Measurements from ENCODE around the gene LRMDA.

Gene LRMDA

GRCh38 chr10:75672111-75672671 lies 240.8 kb downstream of the LRMDA start:
- no peak for DNase-seq (ENCODE audit: low spot score)

DNA sequence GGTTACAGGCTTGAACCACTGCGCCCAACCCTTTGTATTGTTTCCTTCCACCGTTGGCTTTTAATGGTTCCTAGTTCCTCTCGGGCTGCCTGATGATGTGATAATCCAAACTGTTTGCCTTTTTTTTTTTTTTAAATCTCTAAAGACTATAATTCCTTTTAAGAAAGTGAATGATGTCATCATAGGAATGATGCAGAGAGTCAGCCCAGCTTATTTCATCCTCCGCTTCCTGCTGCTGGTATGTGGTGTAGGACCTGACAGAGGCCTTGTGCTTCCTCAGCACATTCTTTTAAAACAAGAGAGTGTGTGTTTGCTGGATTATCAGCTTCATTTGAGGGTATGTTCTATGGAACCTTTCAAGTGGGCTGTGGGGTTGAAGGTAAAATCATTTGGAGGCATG lies 241.4 kb downstream of the LRMDA start:
- DNase-seq (ENCODE audit: low spot score) = no peak

GRCh38 chr10:75677541-75677940 lies 246.1 kb downstream of the LRMDA start:
- DNase-seq (ENCODE audit: low spot score) = no peak

DNA sequence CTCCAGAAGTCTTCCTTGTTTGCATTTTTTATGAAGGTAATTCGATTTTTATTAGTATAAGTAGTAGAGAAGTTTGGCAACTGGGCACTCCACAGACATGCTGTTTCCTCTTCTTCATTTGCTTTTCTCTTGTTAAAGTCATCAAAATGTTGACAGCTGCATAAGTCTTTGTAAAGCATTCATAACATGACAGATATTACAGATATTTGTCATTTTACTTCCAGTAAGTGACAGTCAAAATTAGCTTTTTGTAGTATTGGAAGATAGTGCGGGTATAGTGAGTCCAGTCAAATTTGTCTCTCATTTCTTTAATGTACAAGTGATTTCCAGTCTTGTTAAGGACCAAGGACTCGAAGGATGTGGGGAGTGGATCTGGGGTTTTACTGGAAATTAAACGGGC lies 247.1 kb downstream of the LRMDA start:
- DNase-seq (ENCODE audit: low spot score) = no peak

GRCh38 chr10:75679536-75679935 lies 248.1 kb downstream of the LRMDA start:
- DNase-seq (ENCODE audit: low spot score) = peak; percentile 54

GRCh38 chr10:75681334-75681733 lies 249.9 kb downstream of the LRMDA start:
- no peak for DNase-seq (ENCODE audit: low spot score)

DNA sequence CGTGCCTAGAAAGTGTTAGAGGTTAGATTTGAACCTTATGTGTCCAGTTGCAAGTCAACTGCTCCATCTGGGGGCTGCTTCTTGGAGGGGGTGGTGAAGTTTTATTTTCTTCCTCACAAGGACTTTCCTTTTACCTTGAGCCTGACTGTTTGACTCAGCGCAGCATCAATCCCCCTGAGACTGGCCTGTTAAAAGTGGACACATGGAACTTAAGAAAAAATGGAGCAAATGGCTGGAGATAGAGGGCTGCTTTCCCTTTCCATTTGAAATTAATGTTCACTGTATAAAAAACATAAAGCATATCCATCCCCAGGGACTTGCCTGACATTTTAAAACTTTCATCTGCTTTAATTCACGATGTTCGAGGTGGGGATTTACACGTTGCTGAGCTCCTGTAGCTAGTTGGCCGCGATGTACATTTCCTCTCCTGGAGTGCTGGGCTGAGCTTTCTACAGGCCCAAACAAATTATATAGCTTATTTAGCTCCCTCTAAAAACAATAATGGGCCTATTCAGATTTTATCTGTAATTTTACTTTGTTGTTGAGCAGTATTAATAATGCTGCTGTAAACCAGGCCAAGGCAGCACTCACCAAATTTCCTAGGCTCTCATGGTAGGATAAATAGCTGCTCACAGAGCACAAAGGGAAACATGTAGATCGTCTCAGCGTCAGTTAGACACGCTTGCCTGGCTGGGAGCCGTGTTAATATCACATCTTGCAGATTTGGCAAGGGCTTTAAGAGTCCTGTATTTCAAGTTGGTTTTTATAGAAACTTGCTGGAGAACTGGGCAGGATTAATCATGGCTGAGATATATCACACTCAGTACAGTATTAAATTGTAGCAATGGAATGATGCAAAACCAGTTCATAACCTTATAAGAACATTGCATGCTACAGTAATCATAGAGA lies 251.5 kb downstream of the LRMDA start:
- no peak for DNase-seq (ENCODE audit: low spot score)

GRCh38 chr10:75685187-75685586 lies 253.8 kb downstream of the LRMDA start:
- DNase-seq (ENCODE audit: low spot score) = no peak

GRCh38 chr10:75688506-75689300 lies 257.3 kb downstream of the LRMDA start:
- DNase-seq (ENCODE audit: low spot score) = no peak

GRCh38 chr10:75693489-75693888 lies 262.1 kb downstream of the LRMDA start:
- DNase-seq (ENCODE audit: low spot score) = no peak

DNA sequence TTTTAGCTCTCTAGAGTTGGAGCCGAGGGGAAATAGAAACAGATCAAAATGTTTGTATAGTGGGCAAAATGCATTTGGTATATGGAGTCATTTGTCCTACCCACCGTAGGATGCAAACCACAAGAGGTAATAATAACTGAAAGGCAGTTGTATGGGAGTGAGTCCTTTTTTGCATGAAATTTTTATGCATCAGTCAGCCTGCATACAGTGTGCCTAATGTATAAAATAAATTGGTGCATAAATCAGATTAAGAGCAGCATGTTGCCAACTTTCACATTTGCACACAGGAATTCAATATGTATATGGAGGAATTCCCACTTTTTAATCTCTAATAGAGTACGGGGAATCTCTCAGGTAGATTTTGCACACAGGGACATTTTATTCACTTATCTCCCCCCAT lies 262.8 kb downstream of the LRMDA start:
- no peak for DNase-seq (ENCODE audit: low spot score)

GRCh38 chr10:75694790-75695189 lies 263.4 kb downstream of the LRMDA start:
- DNase-seq (ENCODE audit: low spot score) = no peak

DNA sequence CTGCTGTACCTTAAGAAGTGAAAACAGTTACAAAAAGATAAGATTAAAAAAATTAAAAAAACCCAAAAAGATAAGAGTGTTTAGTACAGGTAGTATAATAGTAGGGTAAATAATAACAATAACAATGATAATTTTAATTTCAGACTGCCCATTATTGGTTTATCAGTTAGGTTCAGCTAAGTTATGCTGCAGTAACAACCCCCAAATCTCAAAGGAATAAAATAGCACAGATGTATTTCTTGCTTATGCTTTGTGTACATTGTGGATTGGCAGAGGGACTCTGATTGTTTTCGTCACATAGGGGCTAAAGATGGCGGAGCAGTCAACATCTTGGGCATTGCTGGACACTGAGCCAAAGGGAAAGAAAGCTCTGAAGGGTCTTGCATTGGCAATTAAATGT lies 264.6 kb downstream of the LRMDA start:
- no peak for DNase-seq (ENCODE audit: low spot score)

DNA sequence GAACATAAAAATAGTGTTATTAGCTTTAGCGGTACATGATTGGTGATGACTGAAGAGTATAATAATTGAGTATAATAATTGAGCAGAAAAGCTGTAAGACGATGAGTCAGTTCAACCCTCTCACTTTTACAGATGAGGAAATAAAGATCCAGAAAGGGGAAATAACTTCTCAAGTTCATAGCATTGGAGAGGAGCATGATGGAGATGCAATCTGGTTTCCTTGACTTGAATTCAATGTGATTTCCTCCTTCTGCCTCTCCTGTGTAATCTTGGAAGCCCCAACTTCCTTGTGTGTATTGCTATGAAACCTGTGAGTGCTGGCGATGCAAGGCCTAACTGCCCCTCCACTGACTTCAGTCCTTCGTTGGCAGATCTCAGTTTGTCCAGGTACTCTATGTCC lies 265.1 kb downstream of the LRMDA start:
- DNase-seq (ENCODE audit: low spot score) = no peak

DNA sequence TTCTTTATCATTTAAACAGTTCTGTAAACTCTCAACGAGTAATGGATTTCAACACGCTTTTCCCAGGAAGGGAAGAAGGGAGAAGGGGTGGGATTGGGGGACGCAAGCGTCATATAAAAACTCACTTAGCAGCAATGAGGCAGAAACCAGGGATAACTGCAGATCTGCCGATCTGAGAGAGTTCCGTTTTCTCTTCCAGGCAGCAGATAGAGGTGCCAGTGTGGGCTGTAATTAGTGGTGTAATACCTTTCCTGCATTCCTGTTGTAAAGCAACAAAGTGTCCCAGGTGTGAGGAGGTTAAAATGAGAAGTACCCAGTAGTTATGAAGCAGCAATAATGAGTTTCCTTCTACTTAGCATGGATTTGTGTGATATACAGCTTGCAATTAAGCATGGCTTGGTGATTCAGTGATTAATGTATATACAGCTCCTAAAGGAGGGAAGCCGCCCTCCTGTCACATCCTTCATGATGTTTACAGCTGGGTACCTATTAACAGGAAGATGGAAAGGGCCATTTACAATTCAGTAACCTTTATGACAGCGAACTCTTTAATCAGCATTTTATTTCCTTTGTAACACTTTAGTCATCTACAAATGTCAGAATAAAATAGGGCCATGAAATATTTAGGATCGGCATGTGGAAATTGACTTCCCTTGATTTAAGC lies 271.9 kb downstream of the LRMDA start:
- DNase-seq (ENCODE audit: low spot score) = no peak

- no peak for DNase-seq (ENCODE audit: low spot score)
Observed at GRCh38 chr10:75705426-75705825, 274.0 kb downstream of the LRMDA start.

DNA sequence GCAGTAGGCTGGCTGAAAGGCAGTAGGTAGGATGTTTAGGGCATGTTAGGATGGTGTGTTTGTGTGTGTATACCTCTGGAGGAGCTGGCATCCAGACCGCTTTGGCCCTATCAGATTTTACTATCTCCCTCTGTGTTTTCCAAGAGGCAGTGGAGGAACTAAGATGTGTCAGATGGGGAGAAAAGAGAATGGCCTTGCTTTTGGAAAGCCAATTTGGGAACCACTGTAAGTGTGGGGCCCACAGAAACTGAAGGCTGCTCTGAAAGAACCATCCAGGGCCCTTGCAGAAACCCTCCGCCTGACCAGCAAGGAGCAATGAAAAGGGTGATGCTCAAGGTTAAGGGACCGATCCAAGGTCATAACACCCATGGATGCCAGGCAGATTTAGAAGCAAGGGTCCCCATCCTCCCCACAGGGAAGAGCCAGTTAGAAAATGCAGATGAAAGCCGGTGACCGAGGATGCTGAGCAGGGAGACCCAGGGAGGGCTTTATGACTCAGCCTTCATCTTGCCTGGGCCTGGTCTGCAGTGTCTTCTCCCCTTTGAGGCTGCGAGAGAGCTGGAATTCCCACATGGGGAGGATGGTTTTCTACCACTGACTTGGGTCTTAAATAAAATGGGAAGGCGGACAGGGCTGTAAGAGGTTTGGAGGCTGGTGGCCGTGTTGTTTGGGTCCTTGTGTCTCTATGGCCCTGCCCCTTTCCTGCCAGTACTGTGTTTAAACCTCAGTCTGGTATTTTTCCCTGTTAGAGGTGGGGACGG lies 275.8 kb downstream of the LRMDA start:
- no peak for DNase-seq (ENCODE audit: low spot score)

GRCh38 chr10:75708060-75708459 lies 276.6 kb downstream of the LRMDA start:
- DNase-seq (ENCODE audit: low spot score) = no peak

- DNase-seq (ENCODE audit: low spot score) = no peak
Observed at GRCh38 chr10:75709245-75709644, 277.8 kb downstream of the LRMDA start.

GRCh38 chr10:75709811-75710210 lies 278.4 kb downstream of the LRMDA start:
- no peak for DNase-seq (ENCODE audit: low spot score)

DNA sequence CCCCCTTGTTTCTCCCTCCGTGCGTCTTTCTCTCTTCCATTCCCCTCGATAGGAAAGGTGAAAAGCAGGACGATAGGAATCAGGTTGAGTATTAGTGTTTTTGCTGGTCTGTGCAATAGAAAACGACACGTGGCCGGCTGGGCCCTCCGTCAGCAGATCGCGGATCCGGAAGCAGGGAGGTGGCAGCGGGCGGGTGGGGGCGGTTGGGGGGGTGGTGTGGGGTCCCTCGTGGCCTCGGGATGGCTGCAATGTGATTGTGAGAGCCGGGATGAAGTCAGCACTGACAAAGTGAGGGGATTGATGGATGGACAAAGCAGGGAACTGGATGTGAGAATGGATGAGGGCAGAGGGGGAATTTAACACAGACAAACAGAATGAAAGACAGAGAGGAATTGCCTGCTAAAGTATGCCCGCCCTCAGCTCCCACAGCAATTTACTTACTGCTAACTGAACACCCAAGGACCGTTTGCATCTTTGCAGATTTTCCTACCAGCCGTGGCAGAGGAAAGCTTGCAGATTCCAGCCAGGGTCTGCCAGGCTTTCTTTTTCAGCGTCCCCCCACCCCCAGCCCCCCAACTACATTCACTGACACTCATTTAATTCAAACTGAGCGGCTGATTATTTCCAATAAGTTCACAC lies 280.9 kb downstream of the LRMDA start:
- no peak for DNase-seq (ENCODE audit: low spot score)

All from AG20443 (cell line).